ENCODE results near the gene YPEL4.

Gene YPEL4

DNA sequence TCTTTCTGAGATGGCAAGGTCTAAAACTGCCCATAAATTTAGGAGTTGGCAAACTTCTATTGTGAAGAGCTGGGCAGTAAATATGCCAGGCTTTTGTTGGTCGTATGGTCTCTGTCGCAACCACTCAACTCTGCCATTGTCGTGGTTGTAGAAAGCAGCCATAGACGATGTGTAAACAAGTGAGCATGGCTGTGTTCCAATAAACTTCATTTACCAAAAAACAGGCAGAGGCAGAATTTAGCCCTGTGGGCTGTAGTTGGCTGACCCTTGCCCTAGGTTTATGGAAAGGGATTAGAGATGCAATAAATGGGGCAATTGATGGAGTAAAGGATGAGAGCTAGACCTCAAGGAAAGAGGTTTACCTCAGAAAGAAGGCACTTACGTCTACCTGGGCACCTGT, 17.6 kb downstream of the YPEL4 start:
- no peaks in the 10 kb centered on the region for H3K9me2 ChIP-seq (replicated peaks; ENCODE audit: control insufficient read depth, low read length)
- no peak for TF ChIP-seq EZH2phosphoT487 (IDR thresholded peaks at IDR 0.05; ENCODE audit: borderline replicate concordance, low read length)
- TF ChIP-seq, protein P1, sequence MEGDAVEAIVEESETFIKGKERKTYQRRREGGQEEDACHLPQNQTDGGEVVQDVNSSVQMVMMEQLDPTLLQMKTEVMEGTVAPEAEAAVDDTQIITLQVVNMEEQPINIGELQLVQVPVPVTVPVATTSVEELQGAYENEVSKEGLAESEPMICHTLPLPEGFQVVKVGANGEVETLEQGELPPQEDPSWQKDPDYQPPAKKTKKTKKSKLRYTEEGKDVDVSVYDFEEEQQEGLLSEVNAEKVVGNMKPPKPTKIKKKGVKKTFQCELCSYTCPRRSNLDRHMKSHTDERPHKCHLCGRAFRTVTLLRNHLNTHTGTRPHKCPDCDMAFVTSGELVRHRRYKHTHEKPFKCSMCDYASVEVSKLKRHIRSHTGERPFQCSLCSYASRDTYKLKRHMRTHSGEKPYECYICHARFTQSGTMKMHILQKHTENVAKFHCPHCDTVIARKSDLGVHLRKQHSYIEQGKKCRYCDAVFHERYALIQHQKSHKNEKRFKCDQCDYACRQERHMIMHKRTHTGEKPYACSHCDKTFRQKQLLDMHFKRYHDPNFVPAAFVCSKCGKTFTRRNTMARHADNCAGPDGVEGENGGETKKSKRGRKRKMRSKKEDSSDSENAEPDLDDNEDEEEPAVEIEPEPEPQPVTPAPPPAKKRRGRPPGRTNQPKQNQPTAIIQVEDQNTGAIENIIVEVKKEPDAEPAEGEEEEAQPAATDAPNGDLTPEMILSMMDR (IDR thresholded peaks at IDR 0.05; ENCODE audit: low read depth, low read length, poor library complexity, severe bottlenecking) = no peak
- H3K4me1 ChIP-seq (ENCODE audit: control insufficient read depth, low read length) = no peaks in the 10 kb centered on the region
- H3K27me3 ChIP-seq (ENCODE audit: control insufficient read depth, low read length) = peaks cover 9% of the 10 kb centered on the region
- no peak overlapping the region for H3K4me3 ChIP-seq (ENCODE audit: low read length)
- H3K27ac ChIP-seq (ENCODE audit: low read depth, low read length) = no peak overlapping the region
- no peaks in the 10 kb centered on the region for H3K36me3 ChIP-seq (ENCODE audit: control insufficient read depth, low read length)
- no peaks in the 10 kb centered on the region for H4K20me1 ChIP-seq (ENCODE audit: control insufficient read depth, insufficient read depth, low read depth, low read length)
- H3K4me2 ChIP-seq (ENCODE audit: low read length) = no peak overlapping the region
- H3K79me2 ChIP-seq (ENCODE audit: control insufficient read depth, low read length) = no peaks in the 10 kb centered on the region
- no peaks in the 10 kb centered on the region for H3F3A ChIP-seq (ENCODE audit: control insufficient read depth, insufficient read depth)
- H3K9me3 ChIP-seq (ENCODE audit: control insufficient read depth, insufficient read depth, low read length) = no peaks in the 10 kb centered on the region

DNA sequence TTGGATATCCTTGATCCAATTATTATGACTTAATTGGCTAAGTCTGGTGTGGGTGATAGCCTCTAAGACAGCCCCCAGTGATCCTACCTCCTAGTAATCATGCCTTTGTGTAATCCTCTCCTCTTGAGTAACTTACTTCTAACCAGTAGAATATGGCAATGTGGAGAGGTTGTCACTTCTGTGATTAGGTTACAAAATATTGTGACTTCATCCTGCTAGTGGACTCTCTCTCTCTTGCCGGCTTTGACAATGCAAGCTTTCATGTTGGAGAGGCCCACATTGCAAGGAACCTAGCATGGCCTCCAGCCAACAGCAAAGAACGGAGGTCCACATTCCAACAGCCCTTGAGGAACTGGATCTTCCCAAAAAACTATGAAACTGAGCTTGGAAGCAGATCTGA, 19.5 kb downstream of the YPEL4 start:
- Histone ChIP-seq H4K20me1 (ENCODE audit: control insufficient read depth, insufficient read depth, low read depth, low read length) (no peaks in the 10 kb centered on the region), H3K9me2 (replicated peaks; ENCODE audit: control insufficient read depth, low read length) (no peaks in the 10 kb centered on the region), H3K4me3 (ENCODE audit: low read length) (no peak overlapping the region), H3K4me2 (ENCODE audit: low read length) (no peak overlapping the region), H3K27ac (ENCODE audit: low read depth, low read length) (no peak overlapping the region), H3K4me1 (ENCODE audit: control insufficient read depth, low read length) (no peaks in the 10 kb centered on the region), H3K79me2 (ENCODE audit: control insufficient read depth, low read length) (no peaks in the 10 kb centered on the region), H3K27me3 (ENCODE audit: control insufficient read depth, low read length) (peaks cover 9% of the 10 kb centered on the region), H3K9me3 (ENCODE audit: control insufficient read depth, insufficient read depth, low read length) (no peaks in the 10 kb centered on the region), H3F3A (ENCODE audit: control insufficient read depth, insufficient read depth) (no peaks in the 10 kb centered on the region), H3K36me3 (ENCODE audit: control insufficient read depth, low read length) (no peaks in the 10 kb centered on the region)
- TF ChIP-seq, protein P1 (IDR thresholded peaks at IDR 0.05; ENCODE audit: low read depth, low read length, poor library complexity, severe bottlenecking) = no peak
- no peak for TF ChIP-seq EZH2phosphoT487 (IDR thresholded peaks at IDR 0.05; ENCODE audit: borderline replicate concordance, low read length)

DNA sequence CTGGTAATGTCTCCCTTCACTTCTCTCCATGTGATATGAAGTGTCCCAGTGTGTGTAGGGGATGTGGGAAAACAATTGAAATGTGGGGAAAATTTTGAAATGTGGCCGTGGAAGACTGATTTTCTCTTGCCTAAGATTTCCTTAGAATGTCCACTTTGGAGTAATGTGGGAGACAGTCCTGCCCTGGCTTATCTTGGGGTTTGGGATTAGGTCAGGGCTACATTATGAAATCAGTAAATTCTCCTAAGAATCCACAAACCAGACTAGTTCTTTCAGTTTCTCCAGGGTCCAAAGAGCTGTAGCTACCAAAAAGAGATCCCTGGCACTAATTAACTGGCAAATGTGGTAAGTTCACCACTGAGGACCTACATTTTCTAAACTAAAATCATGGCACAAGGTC, 22.8 kb downstream of the YPEL4 start:
- H3K9me3 ChIP-seq (ENCODE audit: control insufficient read depth, insufficient read depth, low read length) = no peaks in the 10 kb centered on the region
- H3K4me1 ChIP-seq (ENCODE audit: control insufficient read depth, low read length) = no peaks in the 10 kb centered on the region
- no peaks in the 10 kb centered on the region for H4K20me1 ChIP-seq (ENCODE audit: control insufficient read depth, insufficient read depth, low read depth, low read length)
- no peaks in the 10 kb centered on the region for H3K27me3 ChIP-seq (ENCODE audit: control insufficient read depth, low read length)
- H3K4me3 ChIP-seq (ENCODE audit: low read length) = no peak overlapping the region
- H3K9me2 ChIP-seq (replicated peaks; ENCODE audit: control insufficient read depth, low read length) = no peaks in the 10 kb centered on the region
- H3K79me2 ChIP-seq (ENCODE audit: control insufficient read depth, low read length) = no peaks in the 10 kb centered on the region
- no peak for TF ChIP-seq EZH2phosphoT487 (IDR thresholded peaks at IDR 0.05; ENCODE audit: borderline replicate concordance, low read length)
- TF ChIP-seq, protein P1 (IDR thresholded peaks at IDR 0.05; ENCODE audit: low read depth, low read length, poor library complexity, severe bottlenecking) = no peak
- H3K4me2 ChIP-seq (ENCODE audit: low read length) = no peak overlapping the region
- H3K27ac ChIP-seq (ENCODE audit: low read depth, low read length) = no peak overlapping the region
- H3F3A ChIP-seq (ENCODE audit: control insufficient read depth, insufficient read depth) = no peaks in the 10 kb centered on the region
- H3K36me3 ChIP-seq (ENCODE audit: control insufficient read depth, low read length) = no peaks in the 10 kb centered on the region

DNA sequence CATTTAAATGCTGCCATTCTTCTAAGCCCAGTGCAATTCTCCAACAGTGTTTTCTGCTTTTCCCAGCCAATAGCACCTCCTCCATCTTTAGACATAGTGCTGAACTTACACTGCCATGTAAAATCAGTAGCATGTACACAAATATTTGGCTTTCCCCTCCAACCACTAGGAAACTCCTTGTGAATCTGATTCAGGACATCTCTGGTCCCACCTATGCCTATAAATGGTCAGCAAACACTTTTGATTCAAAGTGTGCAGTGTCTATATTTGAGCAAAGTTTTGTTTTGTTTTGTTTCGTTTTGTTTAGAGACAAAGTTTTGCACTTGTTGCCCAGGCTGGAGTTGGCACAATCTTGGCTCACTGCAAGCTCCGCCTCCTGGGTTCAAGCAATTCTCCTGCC, 24.8 kb downstream of the YPEL4 start:
- Histone ChIP-seq H4K20me1 (ENCODE audit: control insufficient read depth, insufficient read depth, low read depth, low read length) (no peaks in the 10 kb centered on the region), H3K4me2 (ENCODE audit: low read length) (no peak overlapping the region), H3K9me2 (replicated peaks; ENCODE audit: control insufficient read depth, low read length) (no peaks in the 10 kb centered on the region), H3K27ac (ENCODE audit: low read depth, low read length) (no peak overlapping the region), H3K79me2 (ENCODE audit: control insufficient read depth, low read length) (no peaks in the 10 kb centered on the region), H3F3A (ENCODE audit: control insufficient read depth, insufficient read depth) (no peaks in the 10 kb centered on the region), H3K27me3 (ENCODE audit: control insufficient read depth, low read length) (no peaks in the 10 kb centered on the region), H3K4me3 (ENCODE audit: low read length) (no peak overlapping the region), H3K4me1 (ENCODE audit: control insufficient read depth, low read length) (no peaks in the 10 kb centered on the region), H3K9me3 (ENCODE audit: control insufficient read depth, insufficient read depth, low read length) (peaks cover 5% of the 10 kb centered on the region), H3K36me3 (ENCODE audit: control insufficient read depth, low read length) (no peaks in the 10 kb centered on the region)
- TF ChIP-seq, protein P1 (IDR thresholded peaks at IDR 0.05; ENCODE audit: low read depth, low read length, poor library complexity, severe bottlenecking) = no peak
- no peak for TF ChIP-seq EZH2phosphoT487 (IDR thresholded peaks at IDR 0.05; ENCODE audit: borderline replicate concordance, low read length)
